Ecto neural progenitor cell (in vitro differentiated cells): Measurements from ENCODE around the gene FLOT1.
"Not testable (repeated sequence)": the region's sequence is repeated elsewhere in the genome, so short reads cannot be mapped to it uniquely, and the experiment has no call there.

Source experiments
- DNase-seq: peaks from one replicate; pipeline ENCODE4 v3.0.0-alpha.2; 2018; ENCODE audit warnings: low spot score

Gene FLOT1

DNA sequence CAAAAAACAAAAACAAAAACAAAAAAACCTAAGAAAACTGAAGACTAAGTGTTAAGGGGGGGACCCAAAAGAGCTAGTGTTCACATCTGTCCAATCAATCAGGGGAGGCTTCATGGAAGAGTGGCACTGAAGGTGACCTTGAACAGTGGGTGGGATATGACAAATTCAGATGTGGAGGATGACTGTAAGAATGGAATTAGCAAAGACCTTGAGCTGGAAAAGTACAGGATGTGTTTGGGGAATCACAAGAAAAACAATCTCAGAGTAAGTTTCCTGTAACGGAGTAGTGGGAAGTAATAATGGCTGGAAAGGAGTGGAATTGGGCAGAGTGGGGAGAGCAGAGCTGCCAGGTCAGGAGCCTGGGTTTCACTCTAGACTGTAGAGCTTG, 4.8 kb upstream of the FLOT1 start:
- no peak for DNase-seq

DNA sequence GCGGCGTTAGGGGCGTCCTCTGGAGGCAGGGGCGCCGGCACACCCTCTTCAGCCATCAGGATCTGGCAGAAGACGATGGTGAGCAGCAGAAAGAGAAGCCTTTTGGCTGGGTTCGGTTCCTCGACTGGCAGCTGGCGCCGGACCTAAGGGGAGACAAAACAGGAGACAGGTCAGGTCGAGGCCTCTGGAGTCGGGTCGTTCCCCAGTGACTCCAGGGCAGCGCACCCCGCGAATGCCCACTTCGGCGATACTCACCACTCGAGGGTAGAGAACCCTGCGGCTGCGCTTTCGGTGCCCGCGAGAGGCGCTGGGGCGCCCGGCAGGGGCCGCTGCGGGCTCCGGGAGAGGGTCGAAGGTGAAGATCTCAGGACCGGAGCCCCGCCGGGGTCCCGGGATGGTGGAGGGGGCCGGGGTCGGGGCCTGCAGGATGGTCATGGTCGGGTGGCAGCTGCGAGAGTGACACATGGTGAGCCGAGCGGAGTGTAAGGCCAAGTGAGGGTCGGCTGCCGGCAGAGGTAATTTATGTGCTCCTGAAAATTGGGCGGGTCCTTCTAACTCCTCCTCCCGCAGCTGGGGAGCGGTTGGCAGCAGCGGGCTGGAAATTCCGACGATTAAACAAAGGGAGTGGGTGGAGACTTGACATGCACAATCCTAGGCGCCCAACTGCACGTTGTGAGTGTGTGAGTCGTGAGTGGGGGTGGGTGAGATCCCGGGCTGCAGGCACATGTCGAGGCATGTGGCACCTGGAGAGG, 1.7 kb upstream of the FLOT1 start, which contains the start of gene IER3:
Gene IER3 (minus strand): TSS at position 494 of the 752 bp plus-strand sequence. CDS start 29 bp downstream, at position 465.
- DNase-seq, result peak; percentile 86

DNA sequence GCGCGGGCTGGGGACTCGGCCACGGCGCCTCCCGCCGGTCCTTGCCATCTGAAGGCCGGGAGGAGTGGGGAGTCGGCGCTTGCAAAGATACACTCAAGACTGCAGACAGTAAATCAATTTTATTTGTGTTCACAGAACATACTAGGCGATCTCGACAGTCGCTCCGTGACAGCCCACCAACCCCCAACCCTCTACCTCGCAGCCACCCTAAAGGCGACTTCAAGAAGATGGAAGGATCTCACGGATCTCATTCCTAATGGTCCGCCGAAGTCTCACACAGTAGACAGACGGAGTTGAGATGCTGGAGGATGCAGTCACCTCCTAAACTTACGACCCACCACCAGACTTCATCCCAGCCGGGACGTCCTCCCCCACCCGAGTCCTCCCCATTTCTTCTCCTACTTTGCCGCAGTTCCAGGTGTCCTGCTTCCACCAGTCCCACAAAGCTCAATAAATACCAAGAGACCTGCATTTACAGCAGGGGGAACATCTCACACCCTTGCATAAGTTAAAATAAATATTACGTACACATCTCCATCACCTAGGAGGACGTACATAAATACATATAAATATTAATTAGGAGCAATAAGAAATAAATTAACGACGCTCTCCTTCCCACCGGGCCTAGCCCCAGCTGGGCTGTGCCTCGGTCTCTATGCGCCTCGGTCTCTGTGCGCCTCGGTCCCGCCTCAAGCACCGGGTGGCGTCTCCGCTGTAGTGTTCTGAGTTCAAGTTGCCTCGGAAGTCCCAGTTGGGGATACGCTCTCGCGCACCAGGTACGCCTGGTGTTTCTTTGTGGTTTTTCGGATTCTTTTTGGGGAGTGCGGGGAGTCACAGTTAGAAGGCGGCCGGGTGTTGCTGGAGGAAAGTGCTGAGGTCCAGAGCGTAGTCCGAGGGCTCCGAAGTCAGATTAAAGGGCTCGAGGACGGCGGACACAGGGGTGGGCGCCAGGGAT, 889 bp upstream of the FLOT1 start:
- DNase-seq, result no peak

DNA sequence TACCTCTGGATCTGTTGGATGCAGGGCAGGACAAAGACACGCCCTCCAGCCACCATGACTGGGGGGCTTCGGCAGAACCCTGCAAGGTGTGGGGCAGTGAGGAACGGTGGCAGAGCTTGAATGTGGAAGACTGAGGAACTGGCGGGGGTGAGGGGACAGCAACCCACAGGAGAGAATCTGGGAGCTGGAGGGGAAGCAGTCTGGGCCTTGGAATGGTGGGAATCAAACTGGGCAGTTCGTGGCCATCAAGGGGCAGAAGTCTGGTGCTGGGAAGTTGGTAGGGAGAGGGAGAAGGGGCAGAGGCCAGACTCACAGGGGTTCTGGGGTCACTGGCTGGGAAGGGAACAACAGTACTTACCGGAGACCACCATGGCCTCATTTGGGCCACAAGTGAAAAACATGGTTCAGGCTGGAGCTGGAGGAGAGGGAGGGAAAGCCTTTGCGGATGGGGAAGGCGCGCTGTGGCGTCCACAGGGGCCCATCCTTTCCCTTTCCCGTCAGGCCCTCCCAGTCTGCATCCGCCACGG, 635 bp downstream of the FLOT1 start:
- no peak for DNase-seq

DNA sequence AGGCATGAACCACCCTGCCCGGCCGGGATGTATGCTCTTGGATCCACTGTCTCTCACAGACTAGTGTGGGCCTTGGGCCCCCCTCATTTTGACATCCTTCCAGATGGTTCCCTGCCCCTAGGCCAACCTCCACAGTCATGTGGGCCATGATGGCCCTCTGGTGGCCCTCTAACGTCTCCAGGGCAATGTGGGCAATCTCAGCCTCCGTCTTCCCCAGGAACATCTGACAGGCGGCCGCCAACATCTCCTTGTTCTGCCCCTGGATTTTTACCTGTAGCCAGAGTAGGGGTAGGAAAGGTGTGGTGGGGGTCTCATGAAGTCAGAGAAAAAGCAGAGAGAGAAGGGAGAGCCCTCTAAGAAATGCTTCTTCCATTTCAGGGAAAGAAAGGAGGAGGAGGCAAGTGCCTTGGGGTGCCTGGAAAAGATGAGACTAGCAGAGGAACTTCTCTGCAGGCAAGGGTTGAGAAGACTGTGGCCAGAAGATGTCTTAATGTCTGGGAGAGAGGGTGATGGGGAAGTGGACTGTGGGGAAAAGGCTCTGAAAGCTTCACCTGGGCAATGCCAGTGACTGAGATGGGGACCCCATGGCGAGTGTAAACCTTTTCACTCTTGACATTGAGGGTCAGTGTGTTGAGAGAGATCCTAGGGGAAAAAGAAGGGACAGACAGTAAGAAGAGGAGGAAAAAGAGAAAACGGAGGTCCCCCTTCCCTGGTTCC, 1.3 kb downstream of the FLOT1 start:
- DNase-seq, result no peak

DNA sequence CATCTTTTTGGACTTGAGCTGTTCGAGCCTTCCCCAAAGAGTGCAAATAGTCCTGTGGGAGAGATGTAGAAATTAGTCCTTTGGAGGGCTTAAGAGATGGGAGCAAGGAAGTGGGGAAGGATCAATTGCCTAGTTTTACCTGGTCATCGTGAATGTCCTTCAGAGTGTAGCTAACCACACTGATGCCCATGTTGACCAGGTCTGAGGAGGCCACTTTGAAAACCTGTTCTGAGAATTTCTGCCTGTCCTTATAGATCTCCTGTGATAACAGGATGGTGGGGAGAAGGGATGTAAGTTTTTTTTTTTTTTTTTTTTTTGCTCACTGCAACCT, 2.0 kb downstream of the FLOT1 start:
- no peak for DNase-seq

DNA sequence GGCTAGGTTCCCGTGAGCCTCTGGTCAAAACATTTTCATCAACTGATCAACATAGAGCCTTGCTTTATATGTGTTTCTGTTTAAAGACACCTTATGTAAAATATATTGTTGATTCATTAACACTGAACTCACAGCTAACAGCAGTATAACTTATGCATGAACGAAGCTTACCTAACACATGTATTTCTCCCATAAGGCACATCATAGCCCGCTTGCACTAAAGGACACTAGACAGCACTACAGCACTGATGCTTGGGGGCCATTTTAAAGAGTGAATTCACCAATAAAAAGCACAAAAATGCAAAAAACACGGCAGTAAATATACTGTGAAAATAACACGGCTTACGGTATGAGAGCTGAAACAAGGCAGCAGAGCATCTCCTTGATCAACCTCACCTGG, 4.0 kb downstream of the FLOT1 start:
- no peak for DNase-seq

DNA sequence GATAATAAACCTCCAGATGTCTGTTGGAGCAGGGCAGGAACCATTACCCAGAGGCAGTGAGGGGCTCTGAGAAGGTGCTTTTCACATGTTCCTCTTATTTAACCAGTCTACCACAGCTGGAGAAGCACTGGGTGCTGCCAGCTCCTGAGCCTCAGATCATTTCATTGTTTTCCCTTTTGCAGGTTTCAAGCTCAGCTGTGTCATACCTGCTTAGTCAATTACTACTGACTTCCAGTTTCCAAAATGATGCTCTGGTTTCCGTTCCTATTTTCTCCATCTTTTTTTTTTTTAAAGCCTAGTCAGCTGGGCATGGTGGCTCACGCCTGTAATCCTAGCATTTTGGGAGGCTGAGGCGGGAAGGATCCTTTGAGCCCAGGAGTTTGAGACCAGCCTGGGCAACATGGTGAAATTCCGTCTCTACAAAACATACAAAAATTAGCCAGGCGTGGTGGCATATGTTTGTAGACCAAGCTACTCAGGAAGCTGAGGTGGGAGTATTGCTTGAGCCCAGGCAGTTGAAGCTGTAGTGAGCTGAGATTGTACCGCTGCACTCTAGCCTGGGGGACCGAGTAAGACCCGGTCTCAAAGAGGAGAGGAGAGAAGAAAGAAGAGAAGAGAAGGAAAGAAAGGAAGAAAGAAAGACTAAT, 6.7 kb downstream of the FLOT1 start:
- DNase-seq, result no peak

DNA sequence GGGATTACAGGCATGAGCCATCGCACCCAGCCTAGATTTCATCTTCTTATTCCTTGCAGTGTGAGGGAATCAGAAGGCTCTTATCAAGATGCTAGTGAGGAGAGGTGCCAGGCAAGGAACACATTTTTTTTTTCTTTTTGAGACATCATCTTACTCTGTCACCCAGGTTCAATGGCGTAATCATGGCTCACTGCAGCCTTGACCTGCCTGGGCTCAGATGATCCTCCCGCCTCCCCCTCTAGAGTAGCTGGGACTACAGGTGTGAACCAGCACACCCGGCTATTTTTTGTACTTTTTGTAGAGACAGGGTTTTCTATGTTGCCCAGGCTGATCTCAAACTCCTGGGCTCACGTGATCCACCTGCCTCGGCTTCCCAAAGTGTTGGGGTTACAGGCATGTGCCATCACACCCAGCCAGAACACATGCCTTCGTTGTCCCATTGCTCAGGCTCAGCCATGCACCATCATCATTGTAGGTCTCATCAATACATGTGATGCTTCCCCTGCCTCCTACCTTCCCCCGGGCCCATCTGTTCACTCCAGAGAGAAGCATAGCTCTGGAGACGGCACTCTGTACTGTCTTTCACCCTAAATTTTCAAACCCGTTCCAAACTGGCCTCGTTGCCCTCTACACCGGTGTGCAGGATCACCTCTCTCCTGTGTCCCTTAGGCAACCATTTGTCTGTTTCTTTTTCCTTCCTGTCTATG, 10.1 kb downstream of the FLOT1 start:
- no peak for DNase-seq

DNA sequence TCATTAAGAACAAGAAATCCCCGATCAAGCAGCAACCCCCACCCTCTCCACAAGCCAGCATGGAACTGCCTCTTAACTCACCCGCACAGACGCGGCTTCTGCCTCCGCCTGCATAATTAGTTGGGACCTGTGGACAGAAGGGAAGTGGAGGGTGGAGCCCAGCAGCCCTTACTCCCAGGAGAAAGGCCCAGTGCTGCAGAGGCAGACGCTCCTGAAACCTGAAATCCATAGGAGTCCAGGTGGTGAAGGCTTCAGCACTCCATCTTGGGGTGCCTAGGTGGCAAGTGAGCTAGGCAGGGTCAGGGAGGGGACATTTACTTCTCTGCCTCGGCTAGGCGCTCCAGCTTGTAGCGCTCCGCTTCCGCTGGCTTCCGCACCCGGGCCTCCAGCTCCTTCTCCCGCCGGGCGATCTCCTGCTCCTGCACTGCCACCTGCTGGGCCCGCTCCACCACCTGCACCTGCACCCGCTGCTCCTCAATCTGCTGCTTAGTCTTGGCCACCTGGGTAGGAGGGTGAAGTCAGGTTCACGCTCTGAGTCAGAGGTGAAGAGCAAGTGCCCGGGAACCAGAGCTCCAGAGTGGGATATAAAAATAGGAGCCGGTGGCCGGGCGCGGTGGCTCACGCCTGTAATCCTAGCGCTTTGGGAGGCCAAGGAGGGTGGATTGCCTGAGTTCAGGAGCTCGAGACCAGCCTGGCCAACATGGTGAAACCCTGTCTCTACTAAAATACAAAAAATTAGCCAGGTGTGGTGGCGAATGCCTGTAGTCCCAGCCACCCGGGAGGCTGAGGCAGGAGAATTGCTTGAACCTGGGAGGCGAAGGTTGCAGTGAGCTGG, 11.7 kb downstream of the FLOT1 start:
- DNase-seq, result peak; percentile 78

DNA sequence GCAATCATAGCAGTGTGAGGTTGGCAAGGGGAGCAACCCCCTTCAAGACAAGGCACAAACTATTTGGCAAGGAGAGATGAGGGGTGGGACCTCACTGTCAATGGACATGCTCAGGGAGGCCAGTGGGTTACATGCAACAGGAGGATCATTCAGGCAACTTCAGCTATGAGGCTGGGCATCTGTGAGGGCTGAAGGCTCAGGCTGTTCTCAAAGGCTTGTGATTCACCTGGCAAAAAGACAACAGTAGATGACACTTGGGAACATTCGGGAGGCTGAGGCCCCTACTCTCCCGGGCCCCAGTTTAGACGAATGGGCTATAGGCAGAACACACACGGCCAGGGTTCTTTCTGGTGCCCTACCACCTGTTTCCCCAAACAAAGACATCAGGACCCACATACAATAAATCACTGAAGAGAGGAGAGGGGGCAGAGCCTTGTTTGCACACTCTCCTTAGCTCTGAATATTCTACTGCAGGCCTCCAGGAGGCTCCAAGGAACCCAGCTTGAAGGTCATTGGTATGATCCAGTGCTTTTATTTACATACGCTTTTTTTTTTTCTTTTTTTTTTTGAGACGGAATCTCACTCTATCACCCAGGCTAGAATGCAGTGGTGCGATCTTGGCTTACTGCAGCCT, 14.4 kb downstream of the FLOT1 start:
- no peak for DNase-seq

DNA sequence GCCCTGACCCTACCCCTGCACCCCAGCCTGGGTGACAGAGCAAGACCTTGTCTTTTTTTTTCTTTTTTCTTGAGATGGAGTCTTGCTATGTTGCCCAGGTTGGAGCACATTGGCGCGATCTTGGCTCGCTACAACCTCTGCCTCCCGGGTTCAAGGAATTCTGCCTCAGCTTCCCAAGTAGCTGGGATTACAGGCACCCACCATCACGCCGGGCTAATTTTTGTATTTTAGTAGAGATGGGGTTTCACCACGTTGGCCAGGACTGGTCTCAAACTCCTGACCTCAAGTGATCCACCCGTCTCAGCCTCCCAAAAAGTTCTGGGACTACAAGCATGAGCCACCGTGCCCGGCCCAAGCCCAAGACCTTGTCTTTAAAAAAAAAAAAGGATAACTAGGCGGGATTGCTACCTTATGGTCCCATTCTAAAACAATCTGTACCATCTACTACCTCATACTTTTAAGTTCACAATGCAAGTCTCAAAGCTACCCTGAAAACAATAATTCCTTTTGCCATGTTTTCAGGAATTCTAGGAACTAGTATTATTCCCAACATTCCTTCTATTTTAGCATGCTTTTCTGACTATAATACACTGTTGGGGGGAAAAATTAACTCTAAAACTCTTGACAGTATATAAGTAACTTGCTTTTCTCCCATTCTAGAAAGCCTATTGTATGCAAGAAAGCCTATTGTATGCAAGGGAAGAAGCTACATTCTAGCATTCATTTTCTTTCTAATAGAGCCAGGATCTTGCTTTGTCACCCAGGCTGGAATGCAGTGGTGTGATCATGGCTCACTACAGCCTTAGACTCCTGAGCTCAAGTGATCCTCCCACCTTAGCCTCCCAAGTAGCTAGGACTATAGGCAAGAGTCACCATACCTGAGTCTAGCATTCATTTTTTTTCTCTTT, 15.7 kb downstream of the FLOT1 start:
- no peak for DNase-seq

DNA sequence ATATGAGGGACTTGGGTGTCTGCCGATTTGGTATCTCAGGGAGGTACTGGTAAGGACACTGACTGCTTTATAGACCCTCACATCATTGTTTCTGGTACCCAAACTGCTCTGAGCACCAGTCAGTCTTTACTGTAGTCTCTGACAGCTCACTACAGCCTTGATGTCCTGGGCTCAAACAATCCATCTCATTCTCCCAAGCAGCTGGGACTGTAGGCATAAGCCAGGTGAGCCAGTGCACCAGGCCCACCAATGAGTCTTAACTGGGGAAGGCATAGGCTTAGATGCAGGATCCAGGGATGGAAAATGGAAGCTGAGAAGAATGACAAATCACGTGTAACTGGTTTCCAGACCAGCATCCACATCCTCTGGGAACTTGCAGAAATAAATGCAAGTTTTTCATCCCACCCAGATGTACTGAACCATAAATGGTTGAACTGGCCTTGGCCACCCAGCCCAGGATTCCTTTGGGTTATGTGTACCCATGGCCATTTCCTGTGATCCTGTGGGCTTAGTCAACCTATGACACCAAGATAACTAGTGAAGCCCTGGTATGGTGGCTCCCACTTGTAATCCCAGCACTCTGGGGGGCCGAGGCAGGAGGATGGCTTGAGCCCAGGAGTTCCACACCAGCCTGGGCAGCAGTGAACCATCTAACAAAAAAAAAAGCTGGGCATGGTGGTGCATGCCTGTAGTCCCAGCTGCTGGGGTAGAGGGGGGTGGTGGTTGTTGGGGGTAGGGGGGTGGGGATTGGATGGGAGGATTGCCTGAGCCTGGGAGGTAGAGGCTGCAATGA, 16.6 kb downstream of the FLOT1 start:
- DNase-seq, result no peak

DNA sequence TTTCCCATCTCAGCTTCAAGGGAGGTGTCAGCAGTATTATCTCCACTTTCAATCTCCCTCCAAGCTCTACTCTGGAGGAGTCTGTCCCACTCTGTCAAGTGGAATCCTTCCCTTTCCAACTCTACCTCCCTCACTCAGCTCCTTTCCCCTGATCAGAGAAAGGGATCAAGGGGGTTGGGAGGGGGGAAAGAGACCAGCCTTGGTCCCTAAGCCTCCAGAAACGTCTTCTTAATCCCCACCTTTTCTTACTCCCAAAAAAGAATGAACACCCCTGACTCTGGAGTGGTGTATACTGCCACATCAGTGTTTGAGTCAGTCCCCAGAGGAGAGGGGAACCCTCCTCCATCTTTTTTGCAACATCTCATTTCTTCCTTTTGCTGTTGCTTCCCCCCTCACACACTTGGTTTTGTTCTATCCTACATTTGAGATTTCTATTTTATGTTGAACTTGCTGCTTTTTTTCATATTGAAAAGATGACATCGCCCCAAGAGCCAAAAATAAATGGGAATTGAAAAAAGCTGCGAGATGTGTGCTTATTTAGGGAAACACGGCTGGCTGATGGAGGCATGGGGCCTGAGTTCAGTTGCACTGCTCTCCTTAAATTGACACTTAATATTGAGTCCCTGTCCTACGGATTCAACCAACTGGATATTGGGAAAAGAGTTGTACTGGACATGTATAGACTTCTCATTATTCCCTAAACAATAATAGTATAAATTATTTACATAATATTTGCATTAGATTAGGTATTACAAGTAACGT, 17.4 kb downstream of the FLOT1 start:
- DNase-seq, result no peak

DNA sequence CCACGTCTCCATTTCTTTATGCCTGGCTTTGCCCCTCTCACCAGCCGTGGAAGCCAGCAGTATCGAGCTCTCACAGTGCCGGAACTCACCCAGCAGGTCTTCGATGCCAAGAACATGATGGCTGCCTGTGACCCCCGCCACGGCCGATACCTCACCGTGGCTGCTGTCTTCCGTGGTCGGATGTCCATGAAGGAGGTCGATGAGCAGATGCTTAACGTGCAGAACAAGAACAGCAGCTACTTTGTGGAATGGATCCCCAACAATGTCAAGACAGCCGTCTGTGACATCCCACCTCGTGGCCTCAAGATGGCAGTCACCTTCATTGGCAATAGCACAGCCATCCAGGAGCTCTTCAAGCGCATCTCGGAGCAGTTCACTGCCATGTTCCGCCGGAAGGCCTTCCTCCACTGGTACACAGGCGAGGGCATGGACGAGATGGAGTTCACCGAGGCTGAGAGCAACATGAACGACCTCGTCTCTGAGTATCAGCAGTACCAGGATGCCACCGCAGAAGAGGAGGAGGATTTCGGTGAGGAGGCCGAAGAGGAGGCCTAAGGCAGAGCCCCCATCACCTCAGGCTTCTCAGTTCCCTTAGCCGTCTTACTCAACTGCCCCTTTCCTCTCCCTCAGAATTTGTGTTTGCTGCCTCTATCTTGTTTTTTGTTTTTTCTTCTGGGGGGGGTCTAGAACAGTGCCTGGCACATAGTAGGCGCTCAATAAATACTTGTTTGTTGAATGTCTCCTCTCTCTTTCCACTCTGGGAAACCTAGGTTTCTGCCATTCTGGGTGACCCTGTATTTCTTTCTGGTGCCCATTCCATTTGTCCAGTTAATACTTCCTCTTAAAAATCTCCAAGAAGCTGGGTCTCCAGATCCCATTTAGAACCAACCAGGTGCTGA, 18.4 kb downstream of the FLOT1 start:
- not testable (repeated sequence) for DNase-seq
